ENCODE results near the gene NOB1.

NOB1 gene

DNA sequence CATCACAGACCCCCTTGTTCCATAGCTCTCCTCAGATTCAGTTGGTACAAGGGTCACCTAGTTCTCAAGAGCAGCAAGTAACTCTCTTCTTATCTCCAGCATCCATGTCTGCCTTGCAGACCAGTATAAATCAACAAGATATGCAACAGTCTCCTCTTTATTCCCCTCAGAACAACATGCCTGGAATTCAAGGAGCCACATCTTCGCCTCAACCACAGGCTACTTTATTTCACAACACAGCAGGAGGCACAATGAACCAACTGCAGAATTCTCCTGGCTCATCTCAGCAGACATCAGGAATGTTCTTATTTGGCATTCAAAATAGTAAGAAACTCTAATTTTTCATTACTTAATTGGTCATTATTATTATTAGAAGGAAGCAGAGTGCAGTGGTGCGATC is 60.8 kb downstream of the NOB1 start:
- FAIRE-seq: no peak
- TF ChIP-seq POLR2A (IDR thresholded peaks at IDR 0.05; ENCODE audit: low read depth, low read length) (no peak), TAF1 (IDR thresholded peaks at IDR 0.05; ENCODE audit: borderline replicate concordance, low read depth, low read length) (no peak), POLR2AphosphoS5 (IDR thresholded peaks at IDR 0.05; ENCODE audit: low read depth, low read length) (no peak)
- no peak for DNase-seq (ENCODE audit: insufficient read length)

DNA sequence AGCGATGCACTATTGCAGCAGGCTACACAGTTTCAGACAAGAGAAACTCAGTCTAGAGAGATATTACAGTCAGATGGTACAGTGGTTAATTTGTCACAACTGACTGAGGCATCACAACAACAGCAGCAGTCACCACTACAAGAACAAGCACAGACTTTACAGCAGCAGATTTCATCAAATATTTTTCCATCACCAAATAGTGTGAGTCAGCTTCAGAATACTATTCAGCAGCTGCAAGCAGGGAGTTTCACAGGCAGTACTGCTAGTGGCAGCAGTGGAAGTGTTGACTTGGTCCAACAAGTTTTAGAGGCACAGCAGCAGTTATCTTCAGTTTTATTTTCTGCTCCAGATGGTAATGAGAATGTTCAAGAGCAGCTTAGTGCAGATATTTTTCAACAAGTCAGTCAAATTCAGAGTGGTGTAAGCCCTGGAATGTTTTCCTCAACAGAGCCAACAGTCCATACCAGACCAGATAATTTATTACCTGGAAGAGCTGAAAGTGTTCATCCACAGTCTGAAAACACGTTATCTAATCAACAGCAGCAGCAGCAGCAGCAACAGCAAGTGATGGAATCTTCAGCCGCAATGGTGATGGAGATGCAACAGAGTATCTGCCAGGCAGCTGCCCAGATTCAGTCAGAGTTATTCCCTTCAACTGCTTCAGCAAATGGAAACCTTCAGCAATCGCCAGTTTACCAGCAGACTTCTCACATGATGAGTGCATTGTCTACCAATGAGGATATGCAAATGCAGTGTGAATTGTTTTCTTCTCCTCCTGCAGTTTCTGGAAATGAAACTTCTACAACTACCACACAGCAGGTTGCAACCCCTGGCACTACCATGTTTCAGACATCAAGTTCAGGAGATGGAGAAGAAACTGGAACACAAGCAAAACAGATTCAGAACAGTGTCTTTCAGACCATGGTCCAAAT is 62.5 kb downstream of the NOB1 start:
- no peak for DNase-seq (ENCODE audit: insufficient read length)
- no peak for TF ChIP-seq POLR2A (IDR thresholded peaks at IDR 0.05; ENCODE audit: low read depth, low read length)
- no peak for TF ChIP-seq TAF1 (IDR thresholded peaks at IDR 0.05; ENCODE audit: borderline replicate concordance, low read depth, low read length)
- no peak for TF ChIP-seq POLR2AphosphoS5 (IDR thresholded peaks at IDR 0.05; ENCODE audit: low read depth, low read length)
- no peak for FAIRE-seq

Data from GM12892 (cell line).